H1 (cell line): Measurements from ENCODE around the gene ERP29. TPM values are rescaled to one million over a fixed set of nuclear protein-coding genes. Genes with fewer than 3 reads are reported as not detected.
A peak's percentile ranks its signal among the peaks of the same experiment; 100 is the strongest.

Experiments
- CTCF ChIA-PET: fragments of 300-600 bp; sonication (Branson Sonifier 250); formaldehyde crosslinking; loops from one replicate; lab custom pipeline; 2021; ENCODE audit not compliant: partially characterized antibody; lab: Charles Lee
- POLR2A ChIA-PET: fragments of 300-600 bp; sonication (Branson Sonifier 250); formaldehyde crosslinking; loops from one replicate; lab custom pipeline; 2021; ENCODE audit warnings: inconsistent platforms; ENCODE audit not compliant: partially characterized antibody; lab: Charles Lee
- DNase-seq, 2 experiments: peaks; one replicate each; pipeline versions ENCODE4 v3.0.0 to v3.0.0-alpha.2; 2010 to 2022; ENCODE audit warnings: low spot score in 2 of 2, low read depth in 1 of 2, mixed read lengths in 1 of 2
- FAIRE-seq: peaks from 2 replicates; lab custom pipeline; 2011; peaks lifted over from hg19 to GRCh38; lab: Jason Lieb, UNC
- H2AFZ ChIP-seq: 2 replicates; pipeline ENCODE4 v1.8.1; 2012; ENCODE audit warnings: low read length, inconsistent platforms
- H2AK5ac ChIP-seq: 2 replicates; pipeline ENCODE4 v1.6.1; 2013; ENCODE audit warnings: low read depth, low read length
- H2BK120ac ChIP-seq: replicated peaks from 2 replicates; pipeline ENCODE3; 2013; ENCODE audit warnings: low read depth, low read length, inconsistent platforms
- H2BK12ac ChIP-seq: 2 replicates; pipeline ENCODE4 v1.6.1; 2013; ENCODE audit warnings: low read depth, low read length
- H2BK15ac ChIP-seq: 2 replicates; pipeline ENCODE4 v1.6.1; 2013; ENCODE audit warnings: low read length
- H2BK20ac ChIP-seq: 2 replicates; pipeline ENCODE4 v1.6.1; 2013; ENCODE audit warnings: low read length
- H2BK5ac ChIP-seq: 2 replicates; pipeline ENCODE4 v1.6.1; 2013; ENCODE audit warnings: low read depth, low read length
- H3K14ac ChIP-seq: 2 replicates; pipeline ENCODE4 v1.6.1; 2013; ENCODE audit warnings: inconsistent platforms; ENCODE audit not compliant: insufficient read length
- H3K18ac ChIP-seq: 2 replicates; pipeline ENCODE4 v1.6.1; 2013; ENCODE audit warnings: low read length; ENCODE audit errors: extremely low read depth
- H3K23ac ChIP-seq: 2 replicates; pipeline ENCODE4 v1.6.1; 2013; ENCODE audit warnings: inconsistent platforms; ENCODE audit not compliant: insufficient read length
- H3K23me2 ChIP-seq: 2 replicates; pipeline ENCODE4 v1.6.1; 2013; ENCODE audit warnings: low read depth, low read length
- H3K27ac ChIP-seq: 2 replicates; pipeline ENCODE4 v1.6.1; 2011; ENCODE audit warnings: low read depth, low read length, inconsistent platforms
- H3K27me3 ChIP-seq, 4 experiments: replicated peaks in 1 of 4; 1 replicate in 1 of 4; 2 replicates in 3 of 4; pipeline versions ENCODE4 v1.6.1 to v1.8.1; 2011 to 2013; ENCODE audit warnings: low read length in 3 of 4, mild to moderate bottlenecking in 3 of 4, inconsistent platforms in 2 of 4, mixed read lengths in 2 of 4, moderate library complexity in 1 of 4; ENCODE audit not compliant: control insufficient read depth in 3 of 4, insufficient read depth in 3 of 4; ENCODE audit errors: extremely low read depth in 1 of 4
- H3K36me3 ChIP-seq, 4 experiments: 2 replicates each; pipeline versions ENCODE4 v1.6.1 to v1.8.1; 2011 to 2013; ENCODE audit warnings: mild to moderate bottlenecking in 4 of 4, low read length in 3 of 4, moderate library complexity in 2 of 4, control low read depth in 1 of 4, inconsistent platforms in 1 of 4; ENCODE audit not compliant: insufficient read depth in 4 of 4, control insufficient read depth in 2 of 4
- H3K4ac ChIP-seq: replicated peaks from 2 replicates; pipeline ENCODE3; 2013; ENCODE audit warnings: low read length, low read depth, mixed read lengths, inconsistent platforms; ENCODE audit not compliant: insufficient read length
- H3K4me1 ChIP-seq, 4 experiments: replicated peaks in 1 of 4; 1 replicate in 1 of 4; 2 replicates in 3 of 4; pipeline versions ENCODE4 v1.6.1 to v1.8.1; 2011 to 2013; ENCODE audit warnings: low read length in 3 of 4, inconsistent platforms in 2 of 4, mixed read lengths in 1 of 4; ENCODE audit not compliant: insufficient read depth in 4 of 4, control insufficient read depth in 3 of 4
- H3K4me2 ChIP-seq, 2 experiments: 2 replicates each; pipeline versions ENCODE4 v1.6.1 to v1.8.1; 2011 to 2013; ENCODE audit warnings: low read depth in 2 of 2, low read length in 2 of 2, control low read depth in 1 of 2, inconsistent platforms in 1 of 2, mild to moderate bottlenecking in 1 of 2; ENCODE audit not compliant: insufficient read depth in 1 of 2
- H3K4me3 ChIP-seq, 4 experiments: fragments of 200-600, 300-600 bp in 1 of 4; sonication (generic), shearing (Covaris generic), sonication (Bioruptor Twin) in 1 of 4; 2 replicates each; pipeline versions ENCODE4 v1.5.1 to v1.8.1; 2011 to 2016; ENCODE audit warnings: low read length in 4 of 4, low read depth in 3 of 4, control low read depth in 2 of 4, inconsistent platforms in 2 of 4, mild to moderate bottlenecking in 2 of 4, mixed read lengths in 1 of 4, moderate library complexity in 1 of 4; ENCODE audit not compliant: insufficient read depth in 2 of 4; ENCODE audit errors: extremely low read depth in 1 of 4
- H3K56ac ChIP-seq: replicated peaks from 2 replicates; pipeline ENCODE3; 2013; ENCODE audit warnings: low read depth, mild to moderate bottlenecking, mixed read lengths, low read length, inconsistent platforms; ENCODE audit not compliant: insufficient read length
- H3K79me1 ChIP-seq: 2 replicates; pipeline ENCODE4 v1.6.1; 2013; ENCODE audit warnings: low read depth, low read length, control low read depth
- H3K79me2 ChIP-seq, 2 experiments: 2 replicates each; pipeline versions ENCODE4 v1.6.1 to v1.8.1; 2012 to 2013; ENCODE audit warnings: low read length in 2 of 2, mild to moderate bottlenecking in 2 of 2, inconsistent platforms in 1 of 2; ENCODE audit not compliant: insufficient read depth in 2 of 2, control insufficient read depth in 1 of 2
- H3K9ac ChIP-seq, 4 experiments: replicated peaks in 1 of 4; 1 replicate in 1 of 4; 2 replicates in 3 of 4; pipeline versions ENCODE4 v1.6.1 to v1.8.1; 2011 to 2013; ENCODE audit warnings: low read depth in 3 of 4, low read length in 3 of 4, control low read depth in 2 of 4, mild to moderate bottlenecking in 2 of 4, moderate library complexity in 2 of 4, inconsistent platforms in 1 of 4; ENCODE audit errors: extremely low read depth in 1 of 4
- H3K9me3 ChIP-seq, 2 experiments: 2 replicates each; pipeline versions ENCODE4 v1.6.1 to v1.8.1; 2012 to 2013; ENCODE audit warnings: mild to moderate bottlenecking in 2 of 2, moderate library complexity in 2 of 2, control low read depth in 1 of 2, inconsistent platforms in 1 of 2, low read depth in 1 of 2, low read length in 1 of 2, mixed read lengths in 1 of 2; ENCODE audit not compliant: insufficient read depth in 2 of 2
- H4K20me1 ChIP-seq, 2 experiments: replicated peaks in 1 of 2; 2 replicates each; pipeline versions ENCODE3 to v1.8.1; 2011 to 2013; ENCODE audit warnings: inconsistent platforms in 2 of 2, low read length in 2 of 2, mild to moderate bottlenecking in 1 of 2; ENCODE audit not compliant: insufficient read depth in 2 of 2, control insufficient read depth in 1 of 2
- H4K5ac ChIP-seq: 2 replicates; pipeline ENCODE4 v1.6.1; 2013; ENCODE audit warnings: low read length, low read depth, mixed read lengths, inconsistent platforms; ENCODE audit not compliant: insufficient read length
- H4K8ac ChIP-seq: 2 replicates; pipeline ENCODE4 v1.8.0; 2013; ENCODE audit warnings: mild to moderate bottlenecking, moderate library complexity, low read length, inconsistent platforms; ENCODE audit not compliant: insufficient read depth; ENCODE audit errors: extremely low read depth
- H4K91ac ChIP-seq: replicated peaks from 2 replicates; pipeline ENCODE3; 2013; ENCODE audit warnings: low read length, mixed read lengths, inconsistent platforms; ENCODE audit not compliant: insufficient read length
- POLR2AphosphoS5 ChIP-seq: IDR thresholded peaks from 2 replicates; pipeline ENCODE4 v1.6.1; 2011; ENCODE audit warnings: low read depth, low read length
- TCF12 ChIP-seq: IDR thresholded peaks from 2 replicates; pipeline ENCODE4 v1.6.1; 2011; ENCODE audit warnings: low read depth, mild to moderate bottlenecking, low read length
- WGBS, 2 experiments: shearing (Covaris generic) in 1 of 2; methylation state at CpG; one replicate each; pipeline versions ENCODE4 v1.1.6 to v1.1.7; 2013 to 2015; ENCODE audit warnings: low lambda C conversion rate in 2 of 2, mixed read lengths in 2 of 2, inconsistent platforms in 1 of 2, low coverage in 1 of 2, missing lambda C conversion rate in 1 of 2; ENCODE audit not compliant: insufficient replicate concordance in 2 of 2, insufficient coverage in 1 of 2, insufficient read length in 1 of 2; ENCODE audit errors: extremely low coverage in 1 of 2, missing lambda C conversion rate in 1 of 2; 5-methylcytosine and 5-hydroxymethylcytosine counted together
- polyA plus RNA-seq, 7 experiments: library from polyadenylated mRNA; depleted of rRNA in 3 of 7; stranded (reverse) in 5 of 7; unstranded in 2 of 7; fragments of >200 nt in 5 of 7; fragments of 200-250 nt in 2 of 7; gene quantifications; 1 replicate in 5 of 7; 2 replicates in 1 of 7; 4 replicates in 1 of 7; pipeline versions ENCODE4 v1.2.1 to v1.2.3, GENCODE V29; 2011 to 2013; ENCODE audit warnings: missing spikeins in 2 of 7, mixed read lengths in 2 of 7
- total RNA-seq: library from RNA; stranded (reverse); fragmentation: NEBNext Ultra II Directional; extraction: Animal tissue kit (Norgen Biotek cat#: 25700); gene quantifications from 2 replicates; pipeline ENCODE4 v1.2.1, GENCODE V29; 2021

ERP29 gene
- total and polyA plus RNA-seq, 2 of the 8 experiments (the other 6 are each of a cell fraction or from before 2014, with no cell fraction given) = 88.7 to 171 TPM

DNA sequence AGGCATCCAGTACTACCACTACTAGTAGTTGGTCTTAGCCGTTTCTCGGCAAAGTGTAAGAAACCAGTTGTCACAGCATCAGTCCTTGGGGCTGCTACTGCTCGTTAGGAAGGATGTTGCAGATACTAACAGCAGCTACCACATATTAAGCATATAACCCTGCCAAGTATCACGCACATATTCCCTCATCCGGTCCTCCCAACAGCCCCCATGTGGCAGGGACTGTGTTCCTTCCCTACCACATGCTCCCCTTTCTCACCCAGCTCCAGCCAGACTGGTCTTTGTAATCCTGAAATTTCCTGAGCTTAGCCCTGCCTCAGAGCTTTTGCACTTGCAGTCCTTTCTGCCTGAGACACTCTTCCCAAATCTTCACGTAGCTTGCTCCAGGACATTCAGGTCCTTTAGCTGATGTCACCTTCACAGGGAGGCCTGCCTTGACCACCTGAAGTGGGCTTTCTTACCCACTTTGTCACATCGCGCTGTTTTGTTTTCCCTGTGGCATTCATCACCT lies 7.8 kb downstream of the ERP29 start:
- peaks cover 9 to 70% (median 38%) of the 10 kb centered on the region in 4 experiments for H3K36me3 ChIP-seq

More for the DNA sequence above, 7.8 kb downstream of the ERP29 start:
- no peak overlapping the region for H4K5ac ChIP-seq
- H3K4ac ChIP-seq = no peak overlapping the region
- DNase-seq = no peak
- H3K23me2 ChIP-seq = no peaks in the 10 kb centered on the region
- H3K9me3 ChIP-seq = no peaks in the 10 kb centered on the region
- CTCF ChIA-PET = interaction anchor here (1.1 to 1.7 kb wide), 4 partner anchors 19 to 180 kb away, joined by 3 to 7 read pairs (median 4); no protein-coding TSS in a partner anchor
- no peak overlapping the region for H3K4me3 ChIP-seq
- H4K20me1 ChIP-seq = peaks cover 22 to 27% of the 10 kb centered on the region in 2 experiments
- H2AK5ac ChIP-seq = no peak overlapping the region; the same call in 1 of the 2 replicates
- no peak overlapping the region; a peak in 1 of 7 replicates for H3K9ac ChIP-seq
- 93% methylated on average over 8 of the region's 8 CpGs; no CpG with 5 or more reads in 1 of the 2 experiments for whole genome bisulfite sequencing, 2 experiments
- no peak overlapping the region for H3K27ac ChIP-seq
- H3K14ac ChIP-seq = no peak overlapping the region
- no peak overlapping the region for H2BK20ac ChIP-seq
- H3K18ac ChIP-seq = no peak overlapping the region
- POLR2A ChIA-PET = interaction anchor here (0.6 to 5.6 kb wide), 9 partner anchors 7 to 185 kb away, joined by 3 to 88 read pairs (median 5); partner anchors contain the start of genes ERP29, MAPKAPK5 and TMEM116
- no peak overlapping the region for H3K23ac ChIP-seq
- no peak overlapping the region for H2AFZ ChIP-seq
- H3K4me1 ChIP-seq = peaks cover 0 to 2% (median 0%) of the 10 kb centered on the region in 4 experiments; a peak in 1 of 7 replicates
- no peak overlapping the region for H2BK15ac ChIP-seq
- no peak overlapping the region for H3K56ac ChIP-seq
- no peak overlapping the region for H2BK12ac ChIP-seq
- peaks cover 4 to 58% of the 10 kb centered on the region in 2 experiments for H3K79me2 ChIP-seq
- H2BK120ac ChIP-seq = no peak overlapping the region
- no peak overlapping the region for H4K8ac ChIP-seq
- no peak overlapping the region for H2BK5ac ChIP-seq
- no peak overlapping the region for H3K4me2 ChIP-seq
- TF ChIP-seq TCF12 (no peak), POLR2AphosphoS5 (peak; percentile 68)
- peaks cover 25% of the 10 kb centered on the region for H3K79me1 ChIP-seq
- no peak overlapping the region for H4K91ac ChIP-seq
- FAIRE-seq = no peak
- H3K27me3 ChIP-seq = no peaks in the 10 kb centered on the region
